Measurements from ENCODE around the gene WDR31. TPM values are rescaled to one million over a fixed set of nuclear protein-coding genes. Genes with fewer than 3 reads are reported as not detected.

The WDR31 gene
- polyA plus RNA-seq, 4 donors: 0.45 to 2.5 (median 1.6) TPM; not detected in 1

DNA sequence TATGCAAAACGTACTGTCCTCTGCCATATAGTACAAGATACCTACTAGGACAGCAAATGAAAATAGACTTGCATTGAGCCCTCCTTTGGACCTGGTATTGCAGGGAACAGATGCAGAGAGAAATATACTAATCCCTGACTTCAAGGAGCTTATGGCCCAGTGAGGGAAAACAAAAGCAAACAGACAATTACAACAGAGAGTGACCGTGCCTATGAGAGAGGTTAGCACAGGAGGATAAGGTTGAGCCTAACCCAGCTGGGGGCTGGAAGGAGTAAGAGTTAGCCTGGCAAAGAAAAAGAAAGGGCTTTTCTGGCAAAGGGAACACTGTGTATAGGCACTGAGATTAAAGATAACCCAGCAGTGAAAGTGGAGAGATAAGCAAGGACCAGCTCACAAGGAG lies 70.2 kb downstream of the WDR31 start:
- H3K4me3 ChIP-seq (ENCODE audit: low read depth in 1 of 3, low read length in 3 of 3): no peak overlapping the region
- H3K27ac ChIP-seq (ENCODE audit: low read depth in 1 of 3, low read length in 2 of 3): peak overlapping the region in 1 of 3 donors; percentile 24
- whole genome bisulfite sequencing, 3 donors: 62 to 82% (median 78%) methylated on average over 2 of the region's 2 CpGs
- peaks cover 0 to 21% (median 3%) of the 10 kb centered on the region in 3 donors for H3K4me1 ChIP-seq (ENCODE audit: control insufficient read depth in 3 of 3, insufficient read depth in 2 of 3, low read depth in 1 of 3, low read length in 2 of 3)
- H3K27me3 ChIP-seq (ENCODE audit: control insufficient read depth in 3 of 3, insufficient read depth in 3 of 3, low read length in 3 of 3): no peaks in the 10 kb centered on the region
- H3K9me3 ChIP-seq (ENCODE audit: control insufficient read depth in 2 of 2, insufficient read depth in 1 of 2, low read depth in 1 of 2, low read length in 1 of 2): no peaks in the 10 kb centered on the region
- FAIRE-seq: no peak
- no peak for DNase-seq
- H3K36me3 ChIP-seq (ENCODE audit: control insufficient read depth in 3 of 3, insufficient read depth in 2 of 3, low read depth in 1 of 3, low read length in 3 of 3): peaks cover 14 to 35% (median 17%) of the 10 kb centered on the region in 3 donors

DNA sequence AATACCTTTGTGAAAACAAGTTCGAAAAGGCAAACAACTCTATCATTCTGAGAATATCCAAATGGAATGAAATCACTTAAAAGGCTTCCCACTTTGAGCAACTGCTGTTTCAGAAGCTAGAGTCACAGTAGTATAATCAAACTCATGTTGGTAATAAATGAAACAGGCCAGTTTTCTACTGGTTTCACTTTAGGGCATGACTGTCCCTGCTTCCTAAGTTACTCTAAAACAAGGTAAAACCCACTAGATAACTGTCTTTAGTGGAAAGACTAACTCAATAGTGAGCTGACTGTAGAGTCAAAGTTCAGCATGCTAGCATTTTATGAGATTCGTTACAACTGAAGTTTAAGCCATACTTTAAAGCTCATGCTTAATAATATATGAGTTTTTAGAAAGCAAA lies 70.7 kb downstream of the WDR31 start:
- H3K9me3 ChIP-seq (ENCODE audit: control insufficient read depth in 2 of 2, insufficient read depth in 1 of 2, low read depth in 1 of 2, low read length in 1 of 2): no peaks in the 10 kb centered on the region
- H3K4me3 ChIP-seq (ENCODE audit: low read depth in 1 of 3, low read length in 3 of 3): no peak overlapping the region
- DNase-seq (peak in 1 of 2 donors; percentile 22), FAIRE-seq (no peak)
- no peaks in the 10 kb centered on the region for H3K27me3 ChIP-seq (ENCODE audit: control insufficient read depth in 3 of 3, insufficient read depth in 3 of 3, low read length in 3 of 3)
- H3K4me1 ChIP-seq (ENCODE audit: control insufficient read depth in 3 of 3, insufficient read depth in 2 of 3, low read depth in 1 of 3, low read length in 2 of 3): peaks cover 0 to 21% (median 3%) of the 10 kb centered on the region in 3 donors
- 46 to 83% (median 71%) methylated on average over 2 of the region's 2 CpGs for WGBS, 3 donors
- peak overlapping the region in 1 of 3 donors; percentile 53 for H3K27ac ChIP-seq (ENCODE audit: low read depth in 1 of 3, low read length in 2 of 3)
- peaks cover 14 to 36% (median 18%) of the 10 kb centered on the region in 3 donors for H3K36me3 ChIP-seq (ENCODE audit: control insufficient read depth in 3 of 3, insufficient read depth in 2 of 3, low read depth in 1 of 3, low read length in 3 of 3)

- Histone ChIP-seq H3K27me3 (ENCODE audit: control insufficient read depth in 3 of 3, insufficient read depth in 3 of 3, low read length in 3 of 3) (no peaks in the 10 kb centered on the region), H3K4me3 (ENCODE audit: low read depth in 1 of 3, low read length in 3 of 3) (no peak overlapping the region), H3K27ac (ENCODE audit: low read depth in 1 of 3, low read length in 2 of 3) (no peak overlapping the region), H3K36me3 (ENCODE audit: control insufficient read depth in 3 of 3, insufficient read depth in 2 of 3, low read depth in 1 of 3, low read length in 3 of 3) (peaks cover 12 to 36% (median 22%) of the 10 kb centered on the region in 3 donors), H3K9me3 (ENCODE audit: control insufficient read depth in 2 of 2, insufficient read depth in 1 of 2, low read depth in 1 of 2, low read length in 1 of 2) (no peaks in the 10 kb centered on the region), H3K4me1 (ENCODE audit: control insufficient read depth in 3 of 3, insufficient read depth in 2 of 3, low read depth in 1 of 3, low read length in 2 of 3) (peaks cover 0 to 19% (median 3%) of the 10 kb centered on the region in 3 donors)
- no peak for DNase-seq
- WGBS, 3 donors: 83 to 87% (median 84%) methylated on average over 4 of the region's 4 CpGs
- no peak for FAIRE-seq
These were observed 72.0 kb downstream of the WDR31 start for GRCh38 chr9:113267911-113268566.

DNA sequence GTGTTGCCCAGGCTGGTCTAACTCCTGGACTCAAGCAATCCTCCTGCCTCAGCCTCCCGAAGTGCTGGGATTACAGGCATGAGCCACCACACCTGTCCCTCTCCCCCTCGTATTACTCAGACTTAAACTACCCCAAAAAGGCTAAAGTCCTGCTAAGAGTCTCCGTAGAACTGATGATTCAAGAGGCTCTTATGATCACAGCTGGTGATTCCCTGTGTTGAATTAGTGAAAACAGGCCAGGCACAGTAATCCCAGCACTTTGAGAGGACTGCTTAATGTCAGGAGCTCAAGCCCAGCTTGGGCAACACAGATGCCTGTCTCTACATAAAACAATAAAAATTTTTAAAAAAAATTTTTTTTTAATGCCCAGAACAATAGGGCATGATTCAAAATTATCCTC lies 73.9 kb downstream of the WDR31 start:
- H3K36me3 ChIP-seq (ENCODE audit: control insufficient read depth in 3 of 3, insufficient read depth in 2 of 3, low read depth in 1 of 3, low read length in 3 of 3): peaks cover 7 to 28% (median 21%) of the 10 kb centered on the region in 3 donors
- H3K9me3 ChIP-seq (ENCODE audit: control insufficient read depth in 2 of 2, insufficient read depth in 1 of 2, low read depth in 1 of 2, low read length in 1 of 2): no peaks in the 10 kb centered on the region
- no peak for FAIRE-seq
- no peak overlapping the region for H3K4me3 ChIP-seq (ENCODE audit: low read depth in 1 of 3, low read length in 3 of 3)
- peaks cover 0 to 24% (median 6%) of the 10 kb centered on the region in 3 donors for H3K4me1 ChIP-seq (ENCODE audit: control insufficient read depth in 3 of 3, insufficient read depth in 2 of 3, low read depth in 1 of 3, low read length in 2 of 3)
- H3K27me3 ChIP-seq (ENCODE audit: control insufficient read depth in 3 of 3, insufficient read depth in 3 of 3, low read length in 3 of 3): no peaks in the 10 kb centered on the region
- no peak overlapping the region for H3K27ac ChIP-seq (ENCODE audit: low read depth in 1 of 3, low read length in 2 of 3)
- 41 to 68% (median 58%) methylated on average over 3 of the region's 3 CpGs for WGBS, 3 donors
- no peak for DNase-seq

Other genes with a start within 250 kb of the WDR31 start
- gene SLC31A2, start 189.3 kb downstream of the WDR31 start, polyA plus RNA-seq: 10 to 100 TPM; 10.5 to 41.6 (median 19.5) TPM
- 10 to 100 TPM in 2 of 4 donors, 1 to 10 TPM in 2; 6.5 to 19.8 (median 9.5) TPM for gene FKBP15, start 119.0 kb downstream of the WDR31 start, polyA plus RNA-seq
- gene SLC31A1, start 118.7 kb downstream of the WDR31 start, polyA plus RNA-seq: 10 to 100 TPM; 27.5 to 40.6 (median 29.6) TPM
- 10 to 100 TPM; 33.4 to 77.0 (median 56.3) TPM for gene CDC26, start 64.7 kb downstream of the WDR31 start, polyA plus RNA-seq
- 10 to 100 TPM in 2 of 4 donors, 1 to 10 TPM in 2; 7.6 to 21.6 (median 11.3) TPM for gene PRPF4, start 64.6 kb downstream of the WDR31 start, polyA plus RNA-seq
- 1 to 10 TPM in 1 of 4 donors, under 1 TPM in 2, not detected in 1; 0.54 to 1.7 (median 0.62) TPM for gene RNF183, start 36.9 kb downstream of the WDR31 start, polyA plus RNA-seq
- gene BSPRY, start 9.3 kb upstream of the WDR31 start, polyA plus RNA-seq: 10 to 100 TPM in 3 of 4 donors, 1 to 10 TPM in 1; 4.8 to 16.8 (median 15.3) TPM
- 100 to 1,000 TPM in 3 of 4 donors, 10 to 100 TPM in 1; 96.9 to 370 (median 210) TPM for gene HDHD3, start 36.7 kb upstream of the WDR31 start, polyA plus RNA-seq
- 10 to 100 TPM; 33.5 to 97.7 (median 42.9) TPM for gene ALAD, start 61.0 kb upstream of the WDR31 start, polyA plus RNA-seq
- 10 to 100 TPM; 15.7 to 50.2 (median 31.6) TPM for gene POLE3, start 70.4 kb upstream of the WDR31 start, polyA plus RNA-seq
- gene C9orf43, start 70.5 kb upstream of the WDR31 start, polyA plus RNA-seq: under 1 TPM in 3 of 4 donors, not detected in 1; 0.42 to 0.81 (median 0.69) TPM
- 10 to 100 TPM; 23.0 to 37.0 (median 26.4) TPM for gene RGS3, start 123.5 kb upstream of the WDR31 start, polyA plus RNA-seq

Data from small intestine (tissue), 7 donors.